WTC11 (cell line): ENCODE results near the gene MRPS27. TPM values are rescaled to one million over a fixed set of nuclear protein-coding genes. Genes with fewer than 3 reads are reported as not detected.

Experiments
- ATAC-seq: fragments of 200-7000 bp; cut with Tn5 transposase; 2 replicates; pipeline ENCODE4 v1.10.0; 2021; ENCODE audit warnings: mild to moderate bottlenecking, moderate library complexity
- CTCF ChIA-PET: fragments of 300-600 bp; sonication (Branson Sonifier 250); formaldehyde crosslinking; loops from one replicate; lab custom pipeline; 2021; ENCODE audit warnings: antibody characterized with exemption; lab: Charles Lee
- POLR2A ChIA-PET: fragments of 350-600 bp; sonication (Branson Sonifier 250); formaldehyde crosslinking; loops from one replicate; lab custom pipeline; 2021; ENCODE audit warnings: antibody characterized with exemption; lab: Charles Lee
- DNase-seq: peaks from one replicate; pipeline ENCODE4 v3.0.0; 2021; ENCODE audit warnings: low spot score
- H3K27ac Mint-ChIP-seq: 2 replicates; pipeline ENCODE4 v1.8.0; 2021; ENCODE audit warnings: mixed read lengths
- H3K27me3 Mint-ChIP-seq: 2 replicates; pipeline ENCODE4 v1.8.0; 2021; ENCODE audit warnings: low read depth, mild to moderate bottlenecking, moderate library complexity, mixed read lengths
- H3K36me3 Mint-ChIP-seq: 2 replicates; pipeline ENCODE4 v1.8.0; 2021; ENCODE audit warnings: mixed read lengths
- H3K4me1 Mint-ChIP-seq: 2 replicates; pipeline ENCODE4 v1.8.0; 2022; ENCODE audit warnings: mixed read lengths
- H3K4me3 Mint-ChIP-seq: 2 replicates; pipeline ENCODE4 v1.8.0; 2021; ENCODE audit warnings: mild to moderate bottlenecking, moderate library complexity, mixed read lengths
- H3K9me3 Mint-ChIP-seq: 2 replicates; pipeline ENCODE4 v1.8.0; 2021; ENCODE audit warnings: mixed read lengths
- JAZF1 ChIP-seq: fragments of 250-450 bp; sonication (Bioruptor Pico); IDR thresholded peaks from 2 replicates; pipeline ENCODE4 v1.9.0; 2021; ENCODE audit warnings: moderate library complexity, mild to moderate bottlenecking, inconsistent platforms
- NFE2L1 ChIP-seq: sonication (generic); formaldehyde crosslinking; IDR thresholded peaks from 2 replicates; pipeline ENCODE4 v1.8.1; 2023; ENCODE audit warnings: missing genetic modification reagents
- SMAD3 ChIP-seq: sonication (generic); formaldehyde crosslinking; IDR thresholded peaks from 2 replicates; pipeline ENCODE4 v1.8.0; 2022; ENCODE audit warnings: missing genetic modification reagents, mild to moderate bottlenecking, borderline replicate concordance
- TEAD4 ChIP-seq: sonication (generic); formaldehyde crosslinking; IDR thresholded peaks from 2 replicates; pipeline ENCODE4 v1.8.0; 2022; ENCODE audit warnings: mild to moderate bottlenecking, missing genetic modification reagents
- TP53 ChIP-seq: sonication (generic); formaldehyde crosslinking; IDR thresholded peaks from 2 replicates; pipeline ENCODE4 v1.8.1; 2023; ENCODE audit warnings: mild to moderate bottlenecking, missing genetic modification reagents
- ZNF219 ChIP-seq: sonication (generic); formaldehyde crosslinking; IDR thresholded peaks from 2 replicates; pipeline ENCODE4 v1.8.0; 2023; ENCODE audit warnings: missing genetic modification reagents, mild to moderate bottlenecking, borderline replicate concordance
- ZNF232 ChIP-seq: sonication (generic); formaldehyde crosslinking; IDR thresholded peaks from 2 replicates; pipeline ENCODE4 v1.8.0; 2022; ENCODE audit warnings: mild to moderate bottlenecking, missing genetic modification reagents
- ZNF317 ChIP-seq: sonication (generic); formaldehyde crosslinking; IDR thresholded peaks from 2 replicates; pipeline ENCODE4 v1.8.1; 2023; ENCODE audit warnings: low read depth, mild to moderate bottlenecking, moderate library complexity, missing genetic modification reagents, borderline replicate concordance
- total RNA-seq: library from RNA; stranded (reverse); gene quantifications from 3 replicates; pipeline ENCODE4 v1.2.3, GENCODE V29; 2021
- TF ChIP-seq, protein P1 (sequence below): fragments of 250-450 bp; sonication (Bioruptor Pico); IDR thresholded peaks from 2 replicates; pipeline ENCODE4 v1.9.0; 2021; ENCODE audit warnings: mild to moderate bottlenecking
- TF ChIP-seq, protein P2 (sequence below): sonication (generic); formaldehyde crosslinking; IDR thresholded peaks from 2 replicates; pipeline ENCODE4 v1.8.1; 2023; ENCODE audit warnings: mild to moderate bottlenecking, moderate library complexity, missing genetic modification reagents
- TF ChIP-seq, protein P3 (sequence below): fragments of 250-450 bp; sonication (Bioruptor Pico); IDR thresholded peaks from 2 replicates; pipeline ENCODE4 v1.9.0; 2021; ENCODE audit warnings: mild to moderate bottlenecking, borderline replicate concordance
- TF ChIP-seq, protein P4 (sequence below): sonication (generic); formaldehyde crosslinking; IDR thresholded peaks from 2 replicates; pipeline ENCODE4 v1.8.1; 2023; ENCODE audit warnings: mild to moderate bottlenecking, missing genetic modification reagents
- TF ChIP-seq, protein P5 (sequence below): sonication (generic); formaldehyde crosslinking; IDR thresholded peaks from 2 replicates; pipeline ENCODE4 v1.8.1; 2023; ENCODE audit warnings: mild to moderate bottlenecking, missing genetic modification reagents, moderate library complexity

The MRPS27 gene
- total RNA-seq, 1 experiment from 2014 or later = 80.1 TPM

DNA sequence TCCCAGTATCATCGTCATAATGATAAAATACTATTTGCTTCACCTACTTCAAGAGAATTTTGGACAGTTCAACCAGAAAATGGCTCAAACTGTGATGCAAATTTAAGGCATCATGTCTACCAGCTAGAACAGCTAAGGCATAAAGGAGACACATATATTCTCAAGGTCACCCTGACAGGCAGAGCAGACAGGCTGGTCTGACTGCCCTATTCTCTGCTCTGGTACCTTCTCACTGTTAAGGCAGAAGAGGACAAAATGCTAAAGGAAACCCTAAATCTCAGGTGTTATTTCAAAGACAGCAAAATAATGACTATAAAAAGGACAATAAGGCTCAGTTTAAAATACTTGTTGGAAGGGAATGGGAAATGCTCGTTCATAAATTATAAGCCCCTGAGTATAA, 87.2 kb downstream of the MRPS27 start:
- no peaks in the 10 kb centered on the region for H3K27me3 Mint-ChIP-seq
- TF ChIP-seq JAZF1 (CRISPR knock-in tag) (no peak), SMAD3 (CRISPR knock-in tag) (no peak), TEAD4 (no peak), TP53 (no peak)
- TF ChIP-seq, protein P1, sequence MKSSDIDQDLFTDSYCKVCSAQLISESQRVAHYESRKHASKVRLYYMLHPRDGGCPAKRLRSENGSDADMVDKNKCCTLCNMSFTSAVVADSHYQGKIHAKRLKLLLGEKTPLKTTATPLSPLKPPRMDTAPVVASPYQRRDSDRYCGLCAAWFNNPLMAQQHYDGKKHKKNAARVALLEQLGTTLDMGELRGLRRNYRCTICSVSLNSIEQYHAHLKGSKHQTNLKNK (CRISPR knock-in tag) = no peak
- TF ChIP-seq, protein P2, sequence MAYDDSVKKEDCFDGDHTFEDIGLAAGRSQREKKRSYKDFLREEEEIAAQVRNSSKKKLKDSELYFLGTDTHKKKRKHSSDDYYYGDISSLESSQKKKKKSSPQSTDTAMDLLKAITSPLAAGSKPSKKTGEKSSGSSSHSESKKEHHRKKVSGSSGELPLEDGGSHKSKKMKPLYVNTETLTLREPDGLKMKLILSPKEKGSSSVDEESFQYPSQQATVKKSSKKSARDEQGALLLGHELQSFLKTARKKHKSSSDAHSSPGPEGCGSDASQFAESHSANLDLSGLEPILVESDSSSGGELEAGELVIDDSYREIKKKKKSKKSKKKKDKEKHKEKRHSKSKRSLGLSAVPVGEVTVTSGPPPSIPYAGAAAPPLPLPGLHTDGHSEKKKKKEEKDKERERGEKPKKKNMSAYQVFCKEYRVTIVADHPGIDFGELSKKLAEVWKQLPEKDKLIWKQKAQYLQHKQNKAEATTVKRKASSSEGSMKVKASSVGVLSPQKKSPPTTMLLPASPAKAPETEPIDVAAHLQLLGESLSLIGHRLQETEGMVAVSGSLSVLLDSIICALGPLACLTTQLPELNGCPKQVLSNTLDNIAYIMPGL = no peak
- TF ChIP-seq, protein P3, sequence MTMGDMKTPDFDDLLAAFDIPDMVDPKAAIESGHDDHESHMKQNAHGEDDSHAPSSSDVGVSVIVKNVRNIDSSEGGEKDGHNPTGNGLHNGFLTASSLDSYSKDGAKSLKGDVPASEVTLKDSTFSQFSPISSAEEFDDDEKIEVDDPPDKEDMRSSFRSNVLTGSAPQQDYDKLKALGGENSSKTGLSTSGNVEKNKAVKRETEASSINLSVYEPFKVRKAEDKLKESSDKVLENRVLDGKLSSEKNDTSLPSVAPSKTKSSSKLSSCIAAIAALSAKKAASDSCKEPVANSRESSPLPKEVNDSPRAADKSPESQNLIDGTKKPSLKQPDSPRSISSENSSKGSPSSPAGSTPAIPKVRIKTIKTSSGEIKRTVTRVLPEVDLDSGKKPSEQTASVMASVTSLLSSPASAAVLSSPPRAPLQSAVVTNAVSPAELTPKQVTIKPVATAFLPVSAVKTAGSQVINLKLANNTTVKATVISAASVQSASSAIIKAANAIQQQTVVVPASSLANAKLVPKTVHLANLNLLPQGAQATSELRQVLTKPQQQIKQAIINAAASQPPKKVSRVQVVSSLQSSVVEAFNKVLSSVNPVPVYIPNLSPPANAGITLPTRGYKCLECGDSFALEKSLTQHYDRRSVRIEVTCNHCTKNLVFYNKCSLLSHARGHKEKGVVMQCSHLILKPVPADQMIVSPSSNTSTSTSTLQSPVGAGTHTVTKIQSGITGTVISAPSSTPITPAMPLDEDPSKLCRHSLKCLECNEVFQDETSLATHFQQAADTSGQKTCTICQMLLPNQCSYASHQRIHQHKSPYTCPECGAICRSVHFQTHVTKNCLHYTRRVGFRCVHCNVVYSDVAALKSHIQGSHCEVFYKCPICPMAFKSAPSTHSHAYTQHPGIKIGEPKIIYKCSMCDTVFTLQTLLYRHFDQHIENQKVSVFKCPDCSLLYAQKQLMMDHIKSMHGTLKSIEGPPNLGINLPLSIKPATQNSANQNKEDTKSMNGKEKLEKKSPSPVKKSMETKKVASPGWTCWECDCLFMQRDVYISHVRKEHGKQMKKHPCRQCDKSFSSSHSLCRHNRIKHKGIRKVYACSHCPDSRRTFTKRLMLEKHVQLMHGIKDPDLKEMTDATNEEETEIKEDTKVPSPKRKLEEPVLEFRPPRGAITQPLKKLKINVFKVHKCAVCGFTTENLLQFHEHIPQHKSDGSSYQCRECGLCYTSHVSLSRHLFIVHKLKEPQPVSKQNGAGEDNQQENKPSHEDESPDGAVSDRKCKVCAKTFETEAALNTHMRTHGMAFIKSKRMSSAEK (CRISPR knock-in tag) = no peak
- peak overlapping the region; percentile 74 for H3K27ac Mint-ChIP-seq
- DNase-seq = no peak
- no peak for ATAC-seq
- H3K4me3 Mint-ChIP-seq = no peak overlapping the region
- CTCF ChIA-PET = no interaction called here
- POLR2A ChIA-PET = no interaction called here
- H3K4me1 Mint-ChIP-seq = peaks cover 45% of the 10 kb centered on the region
- H3K9me3 Mint-ChIP-seq = no peaks in the 10 kb centered on the region
- H3K36me3 Mint-ChIP-seq = peaks cover 23% of the 10 kb centered on the region

DNA sequence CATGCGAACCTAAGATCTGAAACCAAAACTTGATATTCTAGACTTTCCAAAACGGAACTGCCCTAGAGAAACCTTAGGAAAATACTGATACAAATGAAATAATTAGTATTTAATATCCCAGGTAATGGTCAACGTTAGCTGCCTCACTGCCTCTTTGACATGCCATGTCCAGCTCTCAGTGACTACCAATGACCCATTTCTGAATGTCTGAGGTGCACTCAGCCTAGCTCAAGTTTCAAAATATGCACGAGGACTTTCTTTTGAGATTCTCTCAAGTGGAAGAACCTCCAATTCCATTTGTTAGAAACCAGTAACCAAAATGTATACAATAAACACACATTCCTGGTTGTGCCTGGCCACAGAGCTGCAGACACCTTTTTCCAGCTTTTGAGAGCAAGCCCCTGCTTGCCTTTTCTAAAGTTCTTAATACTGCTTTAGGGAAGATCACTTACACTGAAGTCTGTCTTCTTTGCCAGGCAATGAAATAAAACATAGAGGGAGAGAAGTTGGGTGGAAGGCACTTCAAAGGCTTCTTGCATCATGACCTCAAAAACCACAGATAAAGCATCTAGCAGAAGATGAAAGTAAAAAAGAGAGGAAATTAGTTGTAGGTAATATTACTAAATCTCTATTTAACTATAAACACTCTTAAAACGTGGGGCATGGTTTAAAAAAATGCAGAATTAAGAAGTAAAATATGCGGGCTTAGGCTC, 87.9 kb downstream of the MRPS27 start:
- Mint-ChIP-seq H3K36me3 (peaks cover 20% of the 10 kb centered on the region), H3K27ac (peak overlapping the region; percentile 74; the same call in 1 of the 2 replicates), H3K4me1 (peaks cover 39% of the 10 kb centered on the region), H3K4me3 (no peak overlapping the region), H3K27me3 (no peaks in the 10 kb centered on the region), H3K9me3 (no peaks in the 10 kb centered on the region)
- no peak for DNase-seq
- CTCF ChIA-PET = no interaction called here
- no peak for ATAC-seq
- no peak for TF ChIP-seq ZNF219 (CRISPR knock-in tag)
- no peak for TF ChIP-seq ZNF317 (CRISPR knock-in tag)
- no peak for TF ChIP-seq SMAD3 (CRISPR knock-in tag)
- TF ChIP-seq, protein P4, sequence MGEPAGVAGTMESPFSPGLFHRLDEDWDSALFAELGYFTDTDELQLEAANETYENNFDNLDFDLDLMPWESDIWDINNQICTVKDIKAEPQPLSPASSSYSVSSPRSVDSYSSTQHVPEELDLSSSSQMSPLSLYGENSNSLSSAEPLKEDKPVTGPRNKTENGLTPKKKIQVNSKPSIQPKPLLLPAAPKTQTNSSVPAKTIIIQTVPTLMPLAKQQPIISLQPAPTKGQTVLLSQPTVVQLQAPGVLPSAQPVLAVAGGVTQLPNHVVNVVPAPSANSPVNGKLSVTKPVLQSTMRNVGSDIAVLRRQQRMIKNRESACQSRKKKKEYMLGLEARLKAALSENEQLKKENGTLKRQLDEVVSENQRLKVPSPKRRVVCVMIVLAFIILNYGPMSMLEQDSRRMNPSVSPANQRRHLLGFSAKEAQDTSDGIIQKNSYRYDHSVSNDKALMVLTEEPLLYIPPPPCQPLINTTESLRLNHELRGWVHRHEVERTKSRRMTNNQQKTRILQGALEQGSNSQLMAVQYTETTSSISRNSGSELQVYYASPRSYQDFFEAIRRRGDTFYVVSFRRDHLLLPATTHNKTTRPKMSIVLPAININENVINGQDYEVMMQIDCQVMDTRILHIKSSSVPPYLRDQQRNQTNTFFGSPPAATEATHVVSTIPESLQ (CRISPR knock-in tag) = no peak
- TF ChIP-seq, protein P5, sequence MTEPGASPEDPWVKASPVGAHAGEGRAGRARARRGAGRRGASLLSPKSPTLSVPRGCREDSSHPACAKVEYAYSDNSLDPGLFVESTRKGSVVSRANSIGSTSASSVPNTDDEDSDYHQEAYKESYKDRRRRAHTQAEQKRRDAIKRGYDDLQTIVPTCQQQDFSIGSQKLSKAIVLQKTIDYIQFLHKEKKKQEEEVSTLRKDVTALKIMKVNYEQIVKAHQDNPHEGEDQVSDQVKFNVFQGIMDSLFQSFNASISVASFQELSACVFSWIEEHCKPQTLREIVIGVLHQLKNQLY (CRISPR knock-in tag) = no peak
- no peak for TF ChIP-seq NFE2L1 (CRISPR knock-in tag)
- TF ChIP-seq ZNF232 (CRISPR knock-in tag) = no peak
- POLR2A ChIA-PET = no interaction called here
